Measurements from ENCODE around the gene CELF2.
"Not testable (repeated sequence)": the region's sequence is repeated elsewhere in the genome, so short reads cannot be mapped to it uniquely, and the experiment has no call there.

CELF2 gene

DNA sequence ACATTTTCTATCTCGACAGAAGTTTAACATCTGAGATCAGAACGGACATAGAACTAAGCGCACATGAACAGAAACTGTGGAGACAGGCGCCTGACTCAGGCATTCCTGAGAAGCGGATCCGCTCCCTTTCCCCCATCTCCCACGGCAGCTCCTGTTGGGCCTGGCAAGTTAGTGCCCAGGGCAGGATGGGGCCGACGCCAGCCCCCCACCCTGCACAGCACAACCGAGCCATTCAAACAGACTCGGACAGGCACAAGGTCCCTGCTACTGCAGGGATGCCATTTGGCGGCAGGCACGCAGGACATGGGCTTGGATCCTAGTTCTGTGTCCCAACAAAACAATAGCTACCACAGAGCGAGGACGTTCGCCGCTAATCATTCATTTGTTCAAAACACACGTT, 322.0 kb downstream of the CELF2 start:
- ChIA-PET CTCF (no interaction called here), POLR2A (ENCODE audit: low non-redundant PET) (no interaction called here)
- TF ChIP-seq, protein P1, sequence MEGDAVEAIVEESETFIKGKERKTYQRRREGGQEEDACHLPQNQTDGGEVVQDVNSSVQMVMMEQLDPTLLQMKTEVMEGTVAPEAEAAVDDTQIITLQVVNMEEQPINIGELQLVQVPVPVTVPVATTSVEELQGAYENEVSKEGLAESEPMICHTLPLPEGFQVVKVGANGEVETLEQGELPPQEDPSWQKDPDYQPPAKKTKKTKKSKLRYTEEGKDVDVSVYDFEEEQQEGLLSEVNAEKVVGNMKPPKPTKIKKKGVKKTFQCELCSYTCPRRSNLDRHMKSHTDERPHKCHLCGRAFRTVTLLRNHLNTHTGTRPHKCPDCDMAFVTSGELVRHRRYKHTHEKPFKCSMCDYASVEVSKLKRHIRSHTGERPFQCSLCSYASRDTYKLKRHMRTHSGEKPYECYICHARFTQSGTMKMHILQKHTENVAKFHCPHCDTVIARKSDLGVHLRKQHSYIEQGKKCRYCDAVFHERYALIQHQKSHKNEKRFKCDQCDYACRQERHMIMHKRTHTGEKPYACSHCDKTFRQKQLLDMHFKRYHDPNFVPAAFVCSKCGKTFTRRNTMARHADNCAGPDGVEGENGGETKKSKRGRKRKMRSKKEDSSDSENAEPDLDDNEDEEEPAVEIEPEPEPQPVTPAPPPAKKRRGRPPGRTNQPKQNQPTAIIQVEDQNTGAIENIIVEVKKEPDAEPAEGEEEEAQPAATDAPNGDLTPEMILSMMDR (conservative IDR thresholded peaks at IDR 0.05; ENCODE audit: low read depth) = no peak
- H3K27ac ChIP-seq = no peak overlapping the region
- no peak for DNase-seq (ENCODE audit: low spot score)

DNA sequence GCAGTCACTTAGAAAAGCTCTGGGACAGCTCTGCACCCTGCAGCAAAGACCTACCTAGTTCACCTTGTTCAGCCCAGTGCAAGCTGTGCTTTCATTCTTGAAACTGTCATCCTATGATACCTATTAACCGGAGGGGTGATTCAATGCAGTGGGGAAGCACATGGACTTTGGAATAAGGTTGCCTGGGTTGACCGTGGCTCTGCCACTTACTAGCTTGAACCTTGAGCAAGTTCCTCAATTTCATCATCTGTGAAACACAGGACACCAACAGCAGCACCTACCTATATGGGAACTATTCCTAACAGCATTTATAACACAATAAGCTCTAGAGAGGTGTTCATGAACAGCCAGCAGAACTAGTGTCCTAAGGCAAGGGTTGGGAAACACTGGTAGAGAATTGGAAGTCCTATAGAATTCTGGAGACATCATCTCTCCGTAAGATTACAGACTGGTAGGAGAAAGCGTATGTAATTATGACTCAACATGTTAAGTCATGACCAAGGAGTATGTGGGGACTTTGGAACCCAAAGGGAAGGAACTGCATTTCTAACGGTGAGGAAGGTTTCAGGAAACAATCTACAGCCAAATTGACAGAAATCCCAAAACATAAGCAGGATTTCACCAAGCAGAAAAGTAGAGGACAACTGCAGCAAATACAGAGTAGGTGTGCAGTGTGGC, 323.8 kb downstream of the CELF2 start:
- POLR2A ChIA-PET (ENCODE audit: low non-redundant PET) = no interaction called here

DNA sequence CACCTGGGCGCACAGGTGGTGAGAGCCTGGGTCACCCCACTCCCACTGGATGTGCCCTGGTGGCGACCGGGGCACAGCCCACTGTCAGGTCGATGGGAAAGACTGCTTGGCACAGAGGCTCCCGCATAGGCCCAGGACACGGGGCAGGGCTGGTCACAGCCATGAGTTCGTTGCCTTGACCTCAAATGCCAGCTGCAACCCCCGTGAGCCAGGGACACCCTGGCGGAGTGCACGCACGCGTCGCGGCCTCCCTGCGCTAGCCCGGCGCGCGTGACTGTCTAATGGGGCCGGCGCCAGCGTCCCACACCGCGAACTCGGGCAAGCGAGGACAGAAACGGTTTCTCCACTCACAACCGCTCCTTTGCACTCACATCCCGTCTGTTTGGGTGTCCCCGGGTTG, 326.4 kb downstream of the CELF2 start:
- CTCF ChIA-PET = no interaction called here
- TF ChIP-seq, protein P1 (conservative IDR thresholded peaks at IDR 0.05; ENCODE audit: low read depth) = no peak
- POLR2A ChIA-PET (ENCODE audit: low non-redundant PET) = no interaction called here
- no peak for DNase-seq (ENCODE audit: low spot score)
- no peak overlapping the region for H3K27ac ChIP-seq

More for the DNA sequence above, 323.8 kb downstream of the CELF2 start:
- TF ChIP-seq, protein P1 (conservative IDR thresholded peaks at IDR 0.05; ENCODE audit: low read depth) = no peak
- no peak for DNase-seq (ENCODE audit: low spot score)
- CTCF ChIA-PET = no interaction called here
- no peak overlapping the region for H3K27ac ChIP-seq

DNA sequence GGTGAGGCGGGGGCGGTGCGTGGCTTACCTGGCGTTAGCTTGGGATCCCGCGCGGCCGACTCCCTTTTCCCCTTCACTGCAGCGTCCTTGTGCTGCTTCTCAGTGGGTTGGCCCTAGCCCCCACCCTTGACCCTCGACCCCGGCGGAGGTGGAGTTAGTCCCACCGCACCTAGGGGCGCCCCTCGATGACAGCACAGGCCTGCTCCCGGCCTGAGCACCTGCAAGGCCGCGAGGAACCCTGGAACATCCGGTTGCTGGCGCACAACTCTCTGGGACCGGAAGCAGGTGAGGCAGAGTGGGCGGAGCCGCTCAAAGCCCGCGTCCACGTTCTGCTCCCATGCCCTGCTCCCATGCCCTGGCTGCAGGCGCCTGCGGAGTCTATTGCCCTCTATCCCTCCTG, 326.9 kb downstream of the CELF2 start:
- ChIA-PET CTCF (no interaction called here), POLR2A (ENCODE audit: low non-redundant PET) (no interaction called here)
- DNase-seq (ENCODE audit: low spot score) = no peak
- TF ChIP-seq, protein P1 (conservative IDR thresholded peaks at IDR 0.05; ENCODE audit: low read depth) = no peak
- no peak overlapping the region for H3K27ac ChIP-seq

GRCh38 chr10:11345224-11346054, 327.8 kb downstream of the CELF2 start:
- ChIA-PET CTCF (interaction anchor here (0.6 to 0.7 kb wide), 3 partner anchors 25 to 446 kb away, joined by 3 read pairs; no protein-coding TSS in a partner anchor), POLR2A (ENCODE audit: low non-redundant PET) (no interaction called here)
- H3K27ac ChIP-seq = no peak overlapping the region; the same call in 1 of the 2 replicates
- TF ChIP-seq, protein P1 (conservative IDR thresholded peaks at IDR 0.05; ENCODE audit: low read depth) = peak; percentile 40
- DNase-seq (ENCODE audit: low spot score) = peak; percentile 31

DNA sequence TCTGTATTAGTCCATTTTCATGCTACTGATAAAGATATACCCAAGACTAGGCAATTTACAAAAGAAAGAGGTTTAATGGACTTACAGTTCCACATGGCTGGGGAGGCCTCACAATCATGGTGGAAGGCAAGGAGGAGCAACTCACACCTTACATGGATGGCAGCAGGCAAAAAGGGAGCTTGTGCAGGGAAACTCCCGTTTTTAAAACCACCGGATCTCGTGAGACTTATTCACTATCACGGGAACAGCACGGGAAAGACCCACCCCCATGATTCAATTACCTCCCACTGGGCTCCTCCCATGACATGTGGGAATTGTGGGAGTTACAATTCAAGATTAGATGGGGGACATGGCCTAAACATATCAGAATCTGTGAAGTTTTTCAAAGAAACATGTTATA, 329.9 kb downstream of the CELF2 start:
- H3K27ac ChIP-seq; CTCF ChIA-PET; DNase-seq (ENCODE audit: low spot score); POLR2A ChIA-PET (ENCODE audit: low non-redundant PET): not testable (repeated sequence)

DNA sequence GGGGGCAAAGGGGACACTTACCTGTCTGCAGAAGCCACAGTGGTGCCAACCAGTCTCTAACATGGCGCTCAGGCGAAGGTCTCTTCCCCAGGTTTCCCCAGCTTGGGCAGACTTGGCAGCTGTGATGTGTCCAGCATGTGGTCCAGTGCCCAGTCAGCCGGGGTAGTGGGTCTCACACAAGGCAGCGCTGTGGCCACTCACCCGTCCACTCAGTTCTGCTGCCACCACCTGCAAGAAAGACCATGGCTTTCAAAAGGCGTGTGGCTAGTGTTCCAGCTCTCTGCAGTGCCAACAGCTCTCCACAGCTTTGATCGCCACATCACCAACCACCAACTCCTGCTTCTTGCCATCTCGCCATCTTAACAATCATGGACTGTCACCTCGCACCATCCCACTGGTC, 334.1 kb downstream of the CELF2 start:
- ChIA-PET POLR2A (ENCODE audit: low non-redundant PET) (no interaction called here), CTCF (no interaction called here)
- DNase-seq (ENCODE audit: low spot score) = no peak
- H3K27ac ChIP-seq = no peak overlapping the region
- TF ChIP-seq, protein P1 (conservative IDR thresholded peaks at IDR 0.05; ENCODE audit: low read depth) = no peak

All from RWPE1 (cell line).